ENCODE data around the gene ZCCHC2. TPM values are rescaled to one million over a fixed set of nuclear protein-coding genes. Genes with fewer than 3 reads are reported as not detected.

ZCCHC2 gene
- total RNA-seq, 3 donors from 2014 or later (not counting 1 experiment from before 2014, with no cell fraction given), result 50.4 to 81.2 (median 59.6) TPM

- H3K27ac Mint-ChIP-seq, result no peak overlapping the region
- Histone ChIP-seq H3K9me3 (ENCODE audit: control insufficient read depth, insufficient read depth, low read length) (no peaks in the 10 kb centered on the region), H3K4me1 (ENCODE audit: control insufficient read depth, insufficient read depth, low read length) (peaks cover 13% of the 10 kb centered on the region), H3K27ac (ENCODE audit: low read length) (no peak overlapping the region), H3K4me3 (ENCODE audit: low read length) (no peak overlapping the region), H3K36me3 (ENCODE audit: control insufficient read depth, insufficient read depth, low read length) (no peaks in the 10 kb centered on the region), H3K27me3 (ENCODE audit: control insufficient read depth, insufficient read depth, low read length) (no peaks in the 10 kb centered on the region)
- intact Hi-C loops (cut with micrococcal nuclease), result no loop called here
- WGBS (ENCODE audit: insufficient coverage), result 84% methylated on average over 4 of the region's 4 CpGs
- ATAC-seq (no peak), DNase-seq (no peak)
- TF ChIP-seq CTCF (IDR thresholded peaks at IDR 0.05), result no peak
- no peak overlapping the region for H3K4me3 Mint-ChIP-seq
- H3K4me1 Mint-ChIP-seq, result no peaks in the 10 kb centered on the region
- no peaks in the 10 kb centered on the region for H3K9me3 Mint-ChIP-seq
- no peaks in the 10 kb centered on the region for H3K36me3 Mint-ChIP-seq
- H3K27me3 Mint-ChIP-seq (ENCODE audit: low read depth in 2 of 2), result peaks cover 22 to 29% of the 10 kb centered on the region in 2 donors
Measured at GRCh38 chr18:62612289-62612645, 89.4 kb downstream of the ZCCHC2 start.

GRCh38 chr18:62612776-62613175 is 90.0 kb downstream of the ZCCHC2 start:
- WGBS (ENCODE audit: insufficient coverage), result 45% methylated on average over 2 of the region's 4 CpGs
- Histone ChIP-seq H3K9me3 (ENCODE audit: control insufficient read depth, insufficient read depth, low read length) (no peaks in the 10 kb centered on the region), H3K27me3 (ENCODE audit: control insufficient read depth, insufficient read depth, low read length) (no peaks in the 10 kb centered on the region), H3K27ac (ENCODE audit: low read length) (no peak overlapping the region), H3K36me3 (ENCODE audit: control insufficient read depth, insufficient read depth, low read length) (no peaks in the 10 kb centered on the region), H3K4me3 (ENCODE audit: low read length) (no peak overlapping the region), H3K4me1 (ENCODE audit: control insufficient read depth, insufficient read depth, low read length) (peaks cover 13% of the 10 kb centered on the region)
- no peak for TF ChIP-seq CTCF (IDR thresholded peaks at IDR 0.05)
- ATAC-seq (no peak), DNase-seq (no peak)
- Mint-ChIP-seq H3K9me3 (no peaks in the 10 kb centered on the region), H3K27me3 (ENCODE audit: low read depth in 2 of 2) (peaks cover 22 to 29% of the 10 kb centered on the region in 2 donors), H3K27ac (no peak overlapping the region), H3K4me3 (no peak overlapping the region), H3K36me3 (no peaks in the 10 kb centered on the region), H3K4me1 (no peaks in the 10 kb centered on the region)
- intact Hi-C loops (cut with micrococcal nuclease), result no loop called here

- DNase-seq (no peak), ATAC-seq (no peak)
- Mint-ChIP-seq H3K4me3 (no peak overlapping the region), H3K27ac (no peak overlapping the region), H3K4me1 (no peaks in the 10 kb centered on the region), H3K9me3 (no peaks in the 10 kb centered on the region), H3K27me3 (ENCODE audit: low read depth in 2 of 2) (peaks cover 22 to 29% of the 10 kb centered on the region in 2 donors), H3K36me3 (no peaks in the 10 kb centered on the region)
- Histone ChIP-seq H3K36me3 (ENCODE audit: control insufficient read depth, insufficient read depth, low read length) (no peaks in the 10 kb centered on the region), H3K4me1 (ENCODE audit: control insufficient read depth, insufficient read depth, low read length) (peaks cover 13% of the 10 kb centered on the region), H3K4me3 (ENCODE audit: low read length) (no peak overlapping the region), H3K9me3 (ENCODE audit: control insufficient read depth, insufficient read depth, low read length) (no peaks in the 10 kb centered on the region), H3K27ac (ENCODE audit: low read length) (no peak overlapping the region), H3K27me3 (ENCODE audit: control insufficient read depth, insufficient read depth, low read length) (no peaks in the 10 kb centered on the region)
- intact Hi-C loops (cut with micrococcal nuclease), result no loop called here
- TF ChIP-seq CTCF (IDR thresholded peaks at IDR 0.05), result no peak
- 50% methylated on average over 9 of the region's 9 CpGs for WGBS (ENCODE audit: insufficient coverage)
Measured at GRCh38 chr18:62614494-62614893, 91.7 kb downstream of the ZCCHC2 start.

- WGBS (ENCODE audit: insufficient coverage), result 90% methylated on average over 18 of the region's 18 CpGs
- intact Hi-C loops (cut with micrococcal nuclease), result no loop called here
- no peaks in the 10 kb centered on the region for H3K36me3 Mint-ChIP-seq
- Histone ChIP-seq H3K9me3 (ENCODE audit: control insufficient read depth, insufficient read depth, low read length) (no peaks in the 10 kb centered on the region), H3K4me1 (ENCODE audit: control insufficient read depth, insufficient read depth, low read length) (peaks cover 9% of the 10 kb centered on the region), H3K4me3 (ENCODE audit: low read length) (no peak overlapping the region), H3K36me3 (ENCODE audit: control insufficient read depth, insufficient read depth, low read length) (no peaks in the 10 kb centered on the region), H3K27me3 (ENCODE audit: control insufficient read depth, insufficient read depth, low read length) (no peaks in the 10 kb centered on the region), H3K27ac (ENCODE audit: low read length) (no peak overlapping the region)
- ATAC-seq (no peak), DNase-seq (no peak)
- no peak overlapping the region for H3K4me3 Mint-ChIP-seq
- TF ChIP-seq CTCF (IDR thresholded peaks at IDR 0.05), result no peak
- H3K27me3 Mint-ChIP-seq (ENCODE audit: low read depth in 2 of 2), result peaks cover 11 to 21% of the 10 kb centered on the region in 2 donors
- H3K27ac Mint-ChIP-seq, result no peak overlapping the region
- H3K9me3 Mint-ChIP-seq, result no peaks in the 10 kb centered on the region
- no peaks in the 10 kb centered on the region for H3K4me1 Mint-ChIP-seq
Measured at GRCh38 chr18:62616331-62616805, 93.5 kb downstream of the ZCCHC2 start.
